Limb (tissue), 2 donors: Measurements from ENCODE around the gene FASTKD2.
A peak's percentile ranks its signal among the peaks of the same experiment; 100 is the strongest.
"Not testable (repeated sequence)": the region's sequence is repeated elsewhere in the genome, so short reads cannot be mapped to it uniquely, and the experiment has no call there.

Experiments used
- DNase-seq, 2 donors: peaks; one replicate each; pipeline ENCODE4 v3.0.0-alpha.2; 2016; ENCODE audit errors: extremely low spot score in 2 of 2

Gene FASTKD2

GRCh38 chr2:206790311-206790935 lies 25.0 kb downstream of the FASTKD2 start:
- no peak for DNase-seq

DNA sequence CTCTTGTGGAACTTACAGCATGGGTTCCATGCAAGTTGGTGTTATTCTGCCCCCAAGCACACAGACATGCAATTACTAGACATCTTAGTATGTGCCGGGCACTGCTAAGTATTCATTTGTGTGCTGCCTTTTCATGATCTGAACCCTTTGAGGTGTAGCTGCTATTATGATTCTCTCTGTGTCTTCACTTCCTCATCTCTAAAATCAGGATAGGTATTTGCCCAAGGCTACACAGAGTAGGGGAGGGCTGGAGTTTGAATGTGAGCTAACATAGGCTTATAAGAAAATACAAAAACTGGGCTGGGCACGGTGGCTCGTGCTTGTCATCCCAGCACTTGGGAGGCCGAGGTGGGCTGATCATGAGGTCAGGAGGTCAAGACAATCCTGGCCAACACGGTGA lies 27.2 kb downstream of the FASTKD2 start:
- no peak for DNase-seq

GRCh38 chr2:206797376-206797775 lies 32.0 kb downstream of the FASTKD2 start:
- no peak for DNase-seq

- no peak for DNase-seq
Observed at GRCh38 chr2:206798000-206798399, 32.6 kb downstream of the FASTKD2 start.

DNA sequence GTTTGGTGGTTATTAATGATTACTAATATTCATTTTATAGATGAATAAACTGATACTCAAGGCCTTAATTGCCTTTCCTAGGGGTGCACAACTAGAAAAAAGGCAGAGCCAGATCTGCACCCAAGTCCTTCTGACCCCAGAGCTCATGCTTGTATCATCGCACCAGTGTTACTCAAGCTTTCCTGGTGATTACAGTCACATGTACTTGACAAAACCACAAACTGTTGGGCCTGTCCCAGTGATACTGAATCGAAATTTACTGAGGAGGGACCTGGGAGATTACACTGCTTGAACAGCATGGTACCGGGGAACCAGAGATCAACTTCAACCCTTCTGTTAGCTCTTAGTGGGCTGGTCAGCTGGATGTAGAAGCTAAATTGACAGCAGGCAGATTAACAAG lies 33.7 kb downstream of the FASTKD2 start:
- no peak for DNase-seq

DNA sequence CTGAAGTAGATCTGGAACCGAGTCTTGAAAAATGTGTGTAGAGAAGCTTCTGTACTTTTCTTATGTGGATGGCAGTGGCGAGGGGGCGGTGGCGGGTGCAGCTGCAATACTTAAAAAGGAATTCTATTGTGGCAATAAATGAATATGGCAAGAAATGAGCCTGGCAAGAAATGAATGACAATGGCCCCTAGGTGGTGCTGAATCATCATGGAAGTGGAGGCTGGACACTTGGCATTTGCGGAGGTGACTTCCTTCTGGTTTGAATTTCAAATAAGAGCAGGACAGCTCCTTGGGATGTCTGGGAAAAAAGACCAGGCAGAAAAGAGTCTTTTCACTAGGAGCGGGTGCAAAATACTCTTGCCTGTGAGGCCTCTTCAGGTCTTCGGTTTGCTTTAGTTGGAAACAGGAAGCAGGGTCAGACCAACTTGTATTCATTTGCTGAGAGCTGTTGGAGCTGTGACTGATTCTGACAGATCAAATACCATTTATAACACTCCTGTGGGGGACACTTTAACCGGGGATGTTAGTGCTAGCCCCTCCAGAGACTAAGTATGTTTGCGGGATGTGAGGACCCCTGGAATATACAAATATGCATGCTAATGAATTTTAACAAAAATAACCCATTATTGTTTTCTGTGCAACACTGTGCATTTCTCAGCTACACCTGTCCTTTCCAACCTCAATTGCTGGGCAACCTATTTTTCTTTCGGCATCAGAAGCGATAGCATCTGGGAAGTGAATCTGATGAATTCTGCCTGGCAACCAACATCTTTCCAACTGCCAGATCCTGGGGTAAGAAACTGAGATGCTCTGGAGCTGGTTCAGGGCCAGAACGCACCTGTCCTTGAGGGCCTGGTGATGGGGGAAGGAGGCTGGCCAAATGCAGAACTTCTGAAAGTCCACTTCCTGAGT lies 35.4 kb downstream of the FASTKD2 start:
- DNase-seq, result peak; percentile 80 to 83

- DNase-seq, result no peak
Observed at GRCh38 chr2:206801418-206802189, 36.2 kb downstream of the FASTKD2 start.

GRCh38 chr2:206802654-206803514 lies 37.5 kb downstream of the FASTKD2 start:
- DNase-seq, result no peak

DNA sequence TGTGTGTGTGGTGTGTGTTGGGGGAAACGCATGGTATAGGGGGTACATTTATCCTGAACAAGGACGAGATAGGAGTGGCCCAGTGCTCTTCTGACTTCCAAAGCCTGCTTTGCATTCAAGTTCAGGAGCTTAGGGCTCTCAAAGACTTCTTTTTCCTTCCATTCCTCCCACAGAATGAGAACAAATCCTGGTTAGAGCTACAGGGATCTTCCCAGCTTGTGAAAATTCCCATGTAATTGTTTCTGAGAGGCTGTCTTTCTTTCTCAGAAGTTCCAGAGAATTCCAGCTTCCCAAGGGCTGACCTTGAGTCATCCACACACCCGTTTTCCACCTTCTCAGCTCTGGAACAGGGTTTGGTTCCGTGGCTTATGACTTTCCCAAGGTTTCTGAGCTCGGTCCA lies 38.9 kb downstream of the FASTKD2 start:
- no peak for DNase-seq

DNA sequence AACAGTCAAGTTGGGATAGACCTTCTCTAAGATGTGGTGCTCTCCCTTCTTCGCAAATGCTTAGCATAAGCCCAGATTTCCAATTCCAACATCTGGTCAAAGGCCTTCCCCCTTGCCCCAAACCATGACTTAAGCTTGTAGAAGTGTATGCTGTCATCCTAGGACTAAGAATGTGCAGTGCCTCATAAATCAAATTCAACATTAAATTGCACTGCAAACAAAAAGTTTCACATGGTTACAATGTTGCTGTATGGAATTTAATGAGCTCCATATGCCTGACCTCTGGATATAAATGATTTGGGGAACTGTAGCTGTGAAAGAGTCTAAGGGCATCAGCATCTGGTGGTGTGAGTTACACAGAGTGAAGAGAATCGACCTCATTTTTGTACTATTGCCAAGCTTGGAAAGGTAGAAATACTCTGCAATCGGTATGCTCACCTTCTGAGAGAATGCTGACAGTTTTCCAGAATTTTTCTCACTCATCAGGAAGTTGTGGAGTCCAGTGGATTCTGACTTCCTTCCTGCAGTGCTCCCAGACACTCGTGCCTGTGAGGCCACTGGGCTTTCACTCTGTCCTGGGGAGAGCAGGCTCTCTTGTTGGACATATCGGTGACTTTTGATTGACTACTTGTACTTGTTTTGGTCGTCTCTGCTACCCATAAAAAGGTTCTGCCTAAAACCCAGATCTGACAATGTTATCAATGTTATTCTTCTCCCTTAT lies 40.6 kb downstream of the FASTKD2 start:
- DNase-seq, result peak in 1 of 2 donors; percentile 77

GRCh38 chr2:206807624-206808023 lies 42.2 kb downstream of the FASTKD2 start:
- DNase-seq, result not testable (repeated sequence)

DNA sequence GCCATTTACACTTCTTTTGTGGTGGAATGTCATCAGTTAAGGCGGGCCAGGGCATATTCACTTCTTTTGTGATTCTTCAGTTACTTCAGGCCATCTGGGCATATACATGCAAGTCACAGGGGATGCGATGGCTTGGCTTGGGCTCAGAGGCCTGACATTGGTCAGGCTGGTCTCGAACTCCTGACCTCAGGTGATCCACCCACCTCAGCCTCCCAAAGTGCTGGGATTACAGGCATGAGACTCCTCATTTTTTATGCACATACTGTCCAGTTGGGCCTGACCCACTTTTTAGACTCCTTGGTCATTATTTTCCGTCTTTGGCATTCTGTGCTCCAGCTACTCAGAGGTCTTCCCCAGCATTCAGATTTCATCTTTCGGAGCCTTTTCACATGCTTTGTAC lies 47.1 kb downstream of the FASTKD2 start:
- not testable (repeated sequence) for DNase-seq

DNA sequence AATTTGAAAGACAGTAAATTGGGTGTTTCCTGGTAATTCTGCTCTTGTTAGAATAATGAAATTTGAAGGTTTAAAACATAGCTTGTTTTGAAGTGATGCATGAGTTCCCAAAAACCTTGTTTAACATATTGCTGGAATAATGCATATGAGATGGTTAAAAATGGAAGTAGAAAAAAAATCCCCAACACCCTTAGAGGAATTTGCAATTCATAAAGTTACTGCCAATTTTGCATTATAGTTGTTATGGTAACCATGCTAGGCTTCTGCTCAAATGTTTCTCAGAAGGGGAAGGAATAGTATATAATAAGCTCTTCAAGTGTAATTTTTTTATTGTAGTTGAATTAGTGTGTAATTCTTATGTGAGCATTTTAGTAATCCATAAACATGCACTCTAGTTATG lies 49.1 kb downstream of the FASTKD2 start:
- DNase-seq, result peak in 1 of 2 donors; percentile 37

DNA sequence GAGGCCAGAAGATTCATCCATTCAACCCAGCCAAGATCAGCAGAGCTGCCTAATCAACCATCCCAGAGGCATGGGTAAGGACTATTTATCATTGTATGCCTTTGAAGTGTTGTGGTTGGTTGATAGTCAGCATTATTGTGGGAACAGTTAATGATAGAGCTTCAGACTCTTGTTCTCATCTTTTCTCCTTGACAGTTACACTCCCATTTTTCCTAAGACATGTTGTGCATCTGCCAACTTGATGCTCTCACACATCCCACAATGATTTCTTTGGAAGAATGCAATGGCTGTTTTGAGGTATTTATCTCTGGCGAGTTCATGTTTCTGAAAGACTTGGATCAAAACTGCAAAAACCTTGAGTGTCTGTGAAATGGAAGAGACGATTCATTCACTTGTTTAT lies 55.4 kb downstream of the FASTKD2 start:
- no peak for DNase-seq

GRCh38 chr2:206823178-206823577 lies 57.8 kb downstream of the FASTKD2 start:
- DNase-seq, result no peak

- no peak for DNase-seq
Observed at GRCh38 chr2:206824087-206824618, 58.7 kb downstream of the FASTKD2 start.

DNA sequence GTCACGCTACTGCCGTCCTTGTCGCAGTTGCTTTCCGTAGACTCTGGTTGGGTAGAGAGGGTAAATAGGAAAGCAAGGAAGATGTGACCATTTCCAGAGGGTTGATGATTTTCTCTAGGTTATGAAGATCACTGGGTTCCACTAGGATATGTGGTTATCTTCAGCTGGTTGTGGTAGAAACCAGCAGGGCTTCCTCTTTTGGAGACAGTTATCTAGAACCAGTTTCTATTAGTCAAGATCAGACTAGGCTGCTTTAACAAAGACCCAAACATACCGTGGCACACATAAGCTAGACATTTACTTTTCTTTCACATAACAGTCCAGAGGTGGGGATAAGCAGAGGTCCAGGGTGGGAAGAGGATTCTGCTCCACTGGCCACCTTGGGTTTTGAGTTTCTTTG lies 59.6 kb downstream of the FASTKD2 start:
- no peak for DNase-seq

- no peak for DNase-seq
Observed at GRCh38 chr2:206831442-206831995, 66.1 kb downstream of the FASTKD2 start.

DNA sequence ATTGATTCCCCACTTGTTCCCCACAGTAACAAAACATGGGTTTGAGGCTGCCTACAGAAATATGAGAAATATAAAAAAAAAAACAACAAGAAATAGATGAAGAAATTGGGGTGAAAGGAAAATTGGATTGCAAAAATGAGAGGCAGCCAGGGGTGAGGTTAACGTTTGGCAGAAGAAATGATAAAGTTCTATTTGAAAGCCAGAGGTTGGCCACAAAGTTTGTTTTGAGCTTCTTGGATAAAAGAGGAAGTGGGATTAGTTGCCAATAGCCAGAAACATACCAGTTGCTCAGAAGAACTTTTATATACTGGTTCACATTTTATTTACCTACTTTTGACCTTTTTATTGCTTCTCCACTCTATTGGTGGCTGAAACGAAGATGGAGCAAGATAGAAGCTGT lies 67.5 kb downstream of the FASTKD2 start:
- no peak for DNase-seq

- DNase-seq, result no peak
Observed at GRCh38 chr2:206833291-206833690, 67.9 kb downstream of the FASTKD2 start.
